ENCODE data around the gene KLC4. TPM values are rescaled to one million over a fixed set of nuclear protein-coding genes. Genes with fewer than 3 reads are reported as not detected.

KLC4 gene
- polyA plus RNA-seq, 1 experiment = 16.8 TPM

DNA sequence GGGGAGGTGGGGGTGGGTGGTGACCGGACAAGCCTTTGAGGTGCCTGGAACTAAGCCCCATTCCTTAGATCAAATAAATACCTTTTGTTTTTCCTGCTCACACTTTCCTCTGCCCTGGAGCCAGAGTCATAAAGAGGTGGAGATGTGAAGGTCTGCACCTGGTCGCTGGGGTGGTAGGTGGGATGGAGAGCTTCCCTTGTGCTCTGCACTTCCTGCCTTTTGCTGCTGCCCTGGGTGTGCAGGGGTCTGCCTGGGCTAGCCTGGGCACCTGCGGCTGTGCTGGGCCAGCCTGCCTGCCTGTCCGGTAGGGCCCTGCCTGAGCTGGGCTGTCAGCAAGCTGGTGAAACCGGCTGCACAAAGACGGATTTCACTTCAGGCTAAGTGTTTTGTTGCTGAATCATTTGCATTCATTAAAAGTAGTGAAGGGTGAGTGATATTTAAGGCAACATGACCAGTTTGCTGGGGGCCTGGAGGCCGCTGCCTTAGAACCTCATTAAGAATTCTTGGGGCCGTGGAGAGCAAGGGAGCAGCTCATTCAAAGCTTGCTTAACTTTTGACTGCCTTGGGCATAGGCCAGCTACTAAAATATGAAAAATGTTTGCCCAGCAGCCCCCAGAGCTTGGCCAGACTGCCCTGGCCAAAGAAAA, 37.1 kb downstream of the KLC4 start:
- CTCF ChIA-PET = interaction anchor here (0.8 to 2.4 kb wide), 10 partner anchors 11 to 47 kb away, joined by 3 to 12 read pairs (median 5); partner anchors contain the start of gene PTK7
- H3K4me3 ChIP-seq (ENCODE audit: low read depth, low read length) = no peak overlapping the region
- no peaks in the 10 kb centered on the region for H3K36me3 ChIP-seq (ENCODE audit: control insufficient read depth, insufficient read depth, low read length)
- POLR2A ChIA-PET = interaction anchor here (0.6 kb wide), 1 partner anchor 18 kb away, joined by 5 read pairs; no protein-coding TSS in a partner anchor
- no peaks in the 10 kb centered on the region for H3K27me3 ChIP-seq (ENCODE audit: control insufficient read depth, insufficient read depth, low read length)
- peak; percentile 84 for DNase-seq (ENCODE audit: low read depth)
- TF ChIP-seq, protein P1, sequence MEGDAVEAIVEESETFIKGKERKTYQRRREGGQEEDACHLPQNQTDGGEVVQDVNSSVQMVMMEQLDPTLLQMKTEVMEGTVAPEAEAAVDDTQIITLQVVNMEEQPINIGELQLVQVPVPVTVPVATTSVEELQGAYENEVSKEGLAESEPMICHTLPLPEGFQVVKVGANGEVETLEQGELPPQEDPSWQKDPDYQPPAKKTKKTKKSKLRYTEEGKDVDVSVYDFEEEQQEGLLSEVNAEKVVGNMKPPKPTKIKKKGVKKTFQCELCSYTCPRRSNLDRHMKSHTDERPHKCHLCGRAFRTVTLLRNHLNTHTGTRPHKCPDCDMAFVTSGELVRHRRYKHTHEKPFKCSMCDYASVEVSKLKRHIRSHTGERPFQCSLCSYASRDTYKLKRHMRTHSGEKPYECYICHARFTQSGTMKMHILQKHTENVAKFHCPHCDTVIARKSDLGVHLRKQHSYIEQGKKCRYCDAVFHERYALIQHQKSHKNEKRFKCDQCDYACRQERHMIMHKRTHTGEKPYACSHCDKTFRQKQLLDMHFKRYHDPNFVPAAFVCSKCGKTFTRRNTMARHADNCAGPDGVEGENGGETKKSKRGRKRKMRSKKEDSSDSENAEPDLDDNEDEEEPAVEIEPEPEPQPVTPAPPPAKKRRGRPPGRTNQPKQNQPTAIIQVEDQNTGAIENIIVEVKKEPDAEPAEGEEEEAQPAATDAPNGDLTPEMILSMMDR (IDR thresholded peaks at IDR 0.05; ENCODE audit: insufficient read depth, low read depth, low read length) = no peak

DNA sequence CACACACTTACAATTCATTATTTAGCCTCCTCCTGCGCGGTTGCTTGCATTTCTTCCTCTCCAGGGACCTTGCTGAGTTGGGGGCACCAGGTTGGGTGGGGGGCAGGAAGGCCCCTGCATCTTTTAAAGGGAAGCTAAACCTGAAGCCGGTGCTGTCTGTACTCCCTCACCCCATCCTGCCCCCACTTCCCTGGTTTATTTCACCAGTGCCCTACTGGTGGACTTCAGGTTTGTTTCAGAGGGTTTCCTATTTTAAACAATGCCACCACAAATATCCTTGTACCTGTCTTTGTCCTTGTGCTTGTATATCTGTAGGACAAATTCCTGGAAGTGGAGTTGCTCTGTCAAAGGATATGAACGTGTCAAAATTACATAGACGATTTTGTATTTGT, 37.7 kb downstream of the KLC4 start:
- ChIA-PET POLR2A (no interaction called here), CTCF (interaction anchor here (0.8 to 2.4 kb wide), 10 partner anchors 10 to 47 kb away, joined by 3 to 12 read pairs (median 5); partner anchors contain the start of gene PTK7)
- no peaks in the 10 kb centered on the region for H3K36me3 ChIP-seq (ENCODE audit: control insufficient read depth, insufficient read depth, low read length)
- no peak overlapping the region for H3K4me3 ChIP-seq (ENCODE audit: low read depth, low read length)
- no peak for DNase-seq (ENCODE audit: low read depth)
- no peaks in the 10 kb centered on the region for H3K27me3 ChIP-seq (ENCODE audit: control insufficient read depth, insufficient read depth, low read length)
- TF ChIP-seq, protein P1 (IDR thresholded peaks at IDR 0.05; ENCODE audit: insufficient read depth, low read depth, low read length) = 0 out of 2 replicates have a peak, but pooled peaks have one; percentile 21

DNA sequence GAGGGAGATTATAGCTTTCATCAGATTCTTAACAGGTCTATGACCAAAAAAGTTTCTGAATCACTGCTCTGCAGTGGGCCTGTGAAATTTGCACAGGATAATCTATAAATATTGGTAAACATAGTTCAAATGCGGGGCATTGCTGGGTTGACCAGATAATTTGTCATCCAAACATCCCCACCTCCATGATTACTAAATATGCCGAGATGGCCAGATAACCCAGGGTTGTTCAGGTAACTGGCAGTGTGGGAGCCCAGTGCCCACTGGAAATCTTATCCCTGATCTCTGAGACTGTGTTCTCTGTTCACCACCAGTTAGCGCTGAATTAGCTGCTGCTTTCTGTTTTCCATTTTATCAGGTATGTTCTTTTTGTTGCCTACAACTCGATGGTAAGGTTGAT, 38.1 kb downstream of the KLC4 start:
- Histone ChIP-seq H3K27me3 (ENCODE audit: control insufficient read depth, insufficient read depth, low read length) (no peaks in the 10 kb centered on the region), H3K4me3 (ENCODE audit: low read depth, low read length) (no peak overlapping the region), H3K36me3 (ENCODE audit: control insufficient read depth, insufficient read depth, low read length) (no peaks in the 10 kb centered on the region)
- CTCF ChIA-PET = interaction anchor here (1.2 to 2.4 kb wide), 5 partner anchors 16 to 45 kb away, joined by 3 to 12 read pairs (median 6); partner anchors contain the start of gene PTK7
- TF ChIP-seq, protein P1 (IDR thresholded peaks at IDR 0.05; ENCODE audit: insufficient read depth, low read depth, low read length) = no peak
- no peak for DNase-seq (ENCODE audit: low read depth)
- POLR2A ChIA-PET = no interaction called here

DNA sequence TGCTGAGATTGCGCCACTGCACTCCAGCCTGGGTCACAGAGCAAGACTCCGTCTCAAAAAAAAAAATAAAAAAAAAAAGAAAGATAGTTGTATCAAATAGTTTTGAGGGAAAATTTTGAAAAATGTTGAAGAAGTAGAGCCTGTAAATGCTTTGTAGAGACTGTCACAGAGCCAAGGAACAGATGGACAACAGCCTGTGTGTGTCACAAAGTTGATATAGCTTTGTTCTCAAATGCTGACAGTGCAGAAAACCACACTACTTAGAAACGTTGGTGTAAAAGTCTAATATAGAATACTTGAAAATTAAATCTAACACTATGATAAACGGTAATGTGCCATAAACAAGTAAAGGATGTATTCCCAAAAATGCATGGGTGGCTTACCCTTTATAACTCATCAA, 42.1 kb downstream of the KLC4 start:
- CTCF ChIA-PET = no interaction called here

DNA sequence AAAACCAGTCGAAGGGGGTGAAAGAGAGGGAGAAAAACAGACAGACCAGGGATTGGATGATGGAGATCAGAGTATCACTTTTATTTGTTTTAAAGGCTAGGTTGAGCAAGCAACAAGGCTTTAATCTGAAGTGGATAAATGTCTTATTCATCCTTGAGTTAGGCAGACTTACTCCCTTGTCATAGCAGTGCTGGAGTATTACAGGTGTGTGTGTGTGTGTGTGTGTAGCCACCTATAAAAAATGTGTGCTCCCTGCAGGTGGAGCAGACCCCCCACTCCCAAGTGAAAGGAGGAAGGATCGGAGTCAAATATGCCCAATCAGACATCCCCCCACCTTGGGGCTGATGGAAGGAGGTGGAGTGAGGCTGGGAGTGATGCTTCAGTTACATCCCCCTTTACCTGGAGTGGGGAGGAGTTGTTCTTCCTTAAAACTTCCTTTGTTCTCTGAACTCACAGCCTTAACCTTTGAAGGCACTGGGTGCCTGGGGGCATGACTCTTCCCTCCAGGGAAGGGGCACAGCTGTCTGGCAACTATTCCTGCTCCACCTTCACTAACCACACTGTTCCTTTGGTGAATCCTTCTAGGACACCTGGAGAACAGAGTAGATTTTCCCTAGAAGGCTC, 43.9 kb downstream of the KLC4 start:
- no peaks in the 10 kb centered on the region for H3K27me3 ChIP-seq (ENCODE audit: control insufficient read depth, insufficient read depth, low read length)
- TF ChIP-seq, protein P1 (IDR thresholded peaks at IDR 0.05; ENCODE audit: insufficient read depth, low read depth, low read length) = no peak
- no peak overlapping the region for H3K4me3 ChIP-seq (ENCODE audit: low read depth, low read length)
- no peak for DNase-seq (ENCODE audit: low read depth)
- CTCF ChIA-PET = no interaction called here
- H3K36me3 ChIP-seq (ENCODE audit: control insufficient read depth, insufficient read depth, low read length) = peaks cover 6% of the 10 kb centered on the region; the same call in 1 of the 2 replicates
- POLR2A ChIA-PET = no interaction called here

More for the DNA sequence above, 42.1 kb downstream of the KLC4 start:
- Histone ChIP-seq H3K27me3 (ENCODE audit: control insufficient read depth, insufficient read depth, low read length) (no peaks in the 10 kb centered on the region), H3K4me3 (ENCODE audit: low read depth, low read length) (no peak overlapping the region), H3K36me3 (ENCODE audit: control insufficient read depth, insufficient read depth, low read length) (peaks cover 6% of the 10 kb centered on the region; the same call in 1 of the 2 replicates)
- POLR2A ChIA-PET = interaction anchor here (0.6 to 0.7 kb wide), 2 partner anchors 12 to 105 kb away, joined by 3 to 5 read pairs; no protein-coding TSS in a partner anchor
- TF ChIP-seq, protein P1 (IDR thresholded peaks at IDR 0.05; ENCODE audit: insufficient read depth, low read depth, low read length) = no peak
- no peak for DNase-seq (ENCODE audit: low read depth)

Measured in BJ (cell line).